GM12878 (cell line): Measurements from ENCODE around the gene EED.

Source experiments
- CTCF ChIP-seq, 3 experiments: IDR thresholded peaks in 2 of 3; conservative IDR thresholded peaks in 1 of 3; 2 replicates each; pipeline ENCODE4 v1.5.1; 2011; ENCODE audit warnings: low read depth in 3 of 3, low read length in 3 of 3, mild to moderate bottlenecking in 3 of 3, control low read depth in 2 of 3, moderate library complexity in 2 of 3, inconsistent platforms in 1 of 3, mixed read lengths in 1 of 3; ENCODE audit not compliant: control insufficient read depth in 2 of 3, insufficient read depth in 1 of 3; ENCODE audit errors: extremely low read depth in 1 of 3
- MTA3 ChIP-seq: IDR thresholded peaks from 2 replicates; pipeline ENCODE4 v1.6.1; 2012; ENCODE audit warnings: low read length, inconsistent platforms, borderline replicate concordance
- NRF1 ChIP-seq: conservative IDR thresholded peaks from 2 replicates; pipeline ENCODE4 v1.6.1; 2011; ENCODE audit warnings: mild to moderate bottlenecking, low read depth, low read length, improper control_type of control experiment
- TAF1 ChIP-seq: IDR thresholded peaks from 2 replicates; pipeline ENCODE4 v1.6.1; 2011; ENCODE audit warnings: mild to moderate bottlenecking, low read depth, low read length, borderline replicate concordance
- YY1 ChIP-seq: IDR thresholded peaks from 2 replicates; pipeline ENCODE4 v1.6.1; 2011; ENCODE audit warnings: low read depth, mild to moderate bottlenecking, low read length
- ZNF24 ChIP-seq: fragments of 450-650 bp; IDR thresholded peaks from 2 replicates; pipeline ENCODE4 v1.6.1; 2017; ENCODE audit warnings: antibody characterized with exemption, mild to moderate bottlenecking
- TF ChIP-seq, protein P1 (sequence below): IDR thresholded peaks from 2 replicates; pipeline ENCODE4 v1.6.1; 2012; ENCODE audit warnings: low read length, inconsistent platforms
- TF ChIP-seq, protein P2 (sequence below): IDR thresholded peaks from 2 replicates; pipeline ENCODE4 v1.6.1; 2012; ENCODE audit warnings: low read depth, low read length, improper control_type of control experiment

DNA sequence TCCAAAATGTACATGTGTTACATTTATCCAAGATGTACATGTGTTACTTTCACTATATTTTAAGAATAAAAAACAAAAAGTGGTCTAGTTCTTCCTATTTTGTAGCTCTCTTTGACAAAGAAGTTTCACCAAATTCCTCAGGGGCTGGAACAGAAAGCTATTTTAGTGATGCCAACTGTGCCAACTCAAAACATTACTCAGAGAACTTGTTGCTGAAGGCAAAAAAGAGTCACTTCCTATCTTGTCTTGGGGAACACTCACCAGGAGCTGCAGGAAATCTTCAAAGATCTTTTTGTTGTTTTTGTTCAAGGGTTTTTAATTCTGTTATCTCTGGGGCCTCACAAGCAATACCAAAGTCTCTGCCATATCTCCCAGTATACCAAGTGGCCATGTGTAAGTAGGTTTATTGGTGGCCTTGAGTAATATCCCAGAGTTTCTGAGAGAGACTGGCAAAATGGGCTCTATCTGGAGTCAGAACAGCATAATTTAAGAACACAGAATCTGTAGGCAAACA, 13.6 kb upstream of the EED start:
- TF ChIP-seq NRF1: no peak
- TF ChIP-seq CTCF (IDR thresholded peaks at IDR 0.05 in 2 of 3, conservative IDR thresholded peaks at IDR 0.05 in 1 of 3; ENCODE audit: control insufficient read depth in 2 of 3, extremely low read depth in 1 of 3, insufficient read depth in 1 of 3, low read depth in 3 of 3, low read length in 3 of 3): no peak
- TF ChIP-seq YY1: no peak
- TF ChIP-seq ZNF24: no peak
- TF ChIP-seq, protein P1, sequence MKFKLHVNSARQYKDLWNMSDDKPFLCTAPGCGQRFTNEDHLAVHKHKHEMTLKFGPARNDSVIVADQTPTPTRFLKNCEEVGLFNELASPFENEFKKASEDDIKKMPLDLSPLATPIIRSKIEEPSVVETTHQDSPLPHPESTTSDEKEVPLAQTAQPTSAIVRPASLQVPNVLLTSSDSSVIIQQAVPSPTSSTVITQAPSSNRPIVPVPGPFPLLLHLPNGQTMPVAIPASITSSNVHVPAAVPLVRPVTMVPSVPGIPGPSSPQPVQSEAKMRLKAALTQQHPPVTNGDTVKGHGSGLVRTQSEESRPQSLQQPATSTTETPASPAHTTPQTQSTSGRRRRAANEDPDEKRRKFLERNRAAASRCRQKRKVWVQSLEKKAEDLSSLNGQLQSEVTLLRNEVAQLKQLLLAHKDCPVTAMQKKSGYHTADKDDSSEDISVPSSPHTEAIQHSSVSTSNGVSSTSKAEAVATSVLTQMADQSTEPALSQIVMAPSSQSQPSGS: no peak
- TF ChIP-seq TAF1: no peak
- TF ChIP-seq, protein P2, sequence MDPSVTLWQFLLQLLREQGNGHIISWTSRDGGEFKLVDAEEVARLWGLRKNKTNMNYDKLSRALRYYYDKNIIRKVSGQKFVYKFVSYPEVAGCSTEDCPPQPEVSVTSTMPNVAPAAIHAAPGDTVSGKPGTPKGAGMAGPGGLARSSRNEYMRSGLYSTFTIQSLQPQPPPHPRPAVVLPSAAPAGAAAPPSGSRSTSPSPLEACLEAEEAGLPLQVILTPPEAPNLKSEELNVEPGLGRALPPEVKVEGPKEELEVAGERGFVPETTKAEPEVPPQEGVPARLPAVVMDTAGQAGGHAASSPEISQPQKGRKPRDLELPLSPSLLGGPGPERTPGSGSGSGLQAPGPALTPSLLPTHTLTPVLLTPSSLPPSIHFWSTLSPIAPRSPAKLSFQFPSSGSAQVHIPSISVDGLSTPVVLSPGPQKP: no peak
- TF ChIP-seq MTA3: no peak
